Activated CD8-positive, alpha-beta memory T cell treated with anti-CD3 and anti-CD28 coated beads, Interleukin-2, amount 50 U/mL, for 1 hour (primary cell): ENCODE measurements around the gene KCTD16.

Experiments used
- DNase-seq: peaks from one replicate; pipeline ENCODE4 v3.0.0-alpha.2; 2020; ENCODE audit errors: extremely low read depth

The KCTD16 gene

GRCh38 chr5:144403817-144404420, 233.2 kb downstream of the KCTD16 start:
- DNase-seq = no peak

DNA sequence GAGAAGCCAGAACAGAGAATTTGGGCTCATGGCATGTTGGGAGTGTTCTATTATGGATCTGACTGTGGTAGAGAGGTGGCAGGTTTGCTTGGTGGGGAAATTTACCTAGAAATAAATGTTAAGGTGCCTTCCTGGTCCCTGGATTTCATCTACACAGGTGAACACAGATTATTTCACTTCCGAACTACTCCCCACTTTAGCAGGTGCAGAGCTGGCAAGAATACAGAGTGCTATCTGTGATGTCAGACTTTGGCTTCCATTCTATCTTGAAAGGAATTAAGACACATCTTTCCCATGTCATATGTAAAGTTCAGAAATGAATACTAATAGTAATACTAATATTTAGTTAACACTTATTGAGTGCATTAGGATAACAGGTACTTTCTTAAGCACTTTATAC, 234.0 kb downstream of the KCTD16 start:
- DNase-seq = no peak

GRCh38 chr5:144405991-144406390, 235.3 kb downstream of the KCTD16 start:
- DNase-seq = no peak

- no peak for DNase-seq
Observed at GRCh38 chr5:144406442-144406841, 235.8 kb downstream of the KCTD16 start.

DNA sequence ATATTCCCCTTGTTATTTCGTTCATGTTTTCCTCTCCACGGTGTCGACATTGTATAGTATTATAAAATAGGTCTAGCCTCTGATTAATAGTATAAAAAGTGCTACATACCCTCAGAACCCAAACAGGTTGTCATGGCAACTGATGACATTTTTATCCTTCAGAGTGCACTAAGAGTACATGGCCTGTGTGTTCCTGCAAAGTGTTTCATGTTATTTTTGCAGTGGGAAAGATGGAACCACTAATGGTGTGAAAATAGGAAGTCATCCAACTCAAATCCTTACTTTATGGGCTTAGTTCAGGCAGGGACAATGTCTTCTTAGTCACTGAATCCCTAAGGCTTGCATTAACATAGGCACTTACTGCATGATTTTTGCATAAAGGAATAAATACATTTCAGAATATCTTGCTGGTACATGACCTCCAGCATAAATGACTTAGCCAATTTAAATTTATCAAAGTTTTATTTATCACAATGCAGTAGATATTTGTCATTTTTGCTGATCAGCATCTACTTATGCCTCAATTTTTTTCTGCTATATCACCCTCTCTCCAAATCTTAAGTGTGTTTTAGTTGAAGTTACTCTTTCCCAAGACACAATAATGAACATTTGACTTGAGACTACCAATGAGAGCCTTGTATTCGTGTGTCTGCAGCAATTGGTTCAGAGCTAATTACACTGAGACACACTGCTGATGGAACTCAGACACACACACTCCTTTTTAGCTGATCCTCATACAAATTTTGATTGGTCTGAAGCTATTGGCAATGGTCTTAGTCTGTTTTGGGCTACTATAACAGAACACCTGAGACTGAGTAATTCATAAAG, 243.7 kb downstream of the KCTD16 start:
- no peak for DNase-seq

DNA sequence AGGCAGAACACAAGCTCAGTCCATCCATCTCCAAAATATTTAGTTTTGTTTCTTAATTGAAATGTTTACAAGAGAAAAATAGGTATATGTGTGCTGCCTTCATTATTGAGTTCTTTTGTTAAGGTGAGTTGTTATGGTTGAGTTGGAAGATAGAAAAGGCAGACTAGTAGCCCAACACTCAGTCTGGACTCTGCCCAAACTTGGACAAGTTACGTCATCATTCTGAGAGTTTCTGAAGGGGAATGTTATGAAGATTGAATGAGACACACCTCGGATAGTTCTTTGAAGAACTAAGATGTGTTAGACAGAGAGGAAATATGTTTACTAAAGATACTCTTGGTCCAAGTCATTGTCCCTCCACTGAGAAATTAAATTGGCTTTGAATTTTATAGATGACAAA, 245.5 kb downstream of the KCTD16 start:
- DNase-seq = no peak

- DNase-seq = no peak
Observed at GRCh38 chr5:144418719-144419118, 248.0 kb downstream of the KCTD16 start.

- no peak for DNase-seq
Observed at GRCh38 chr5:144421411-144421810, 250.7 kb downstream of the KCTD16 start.

DNA sequence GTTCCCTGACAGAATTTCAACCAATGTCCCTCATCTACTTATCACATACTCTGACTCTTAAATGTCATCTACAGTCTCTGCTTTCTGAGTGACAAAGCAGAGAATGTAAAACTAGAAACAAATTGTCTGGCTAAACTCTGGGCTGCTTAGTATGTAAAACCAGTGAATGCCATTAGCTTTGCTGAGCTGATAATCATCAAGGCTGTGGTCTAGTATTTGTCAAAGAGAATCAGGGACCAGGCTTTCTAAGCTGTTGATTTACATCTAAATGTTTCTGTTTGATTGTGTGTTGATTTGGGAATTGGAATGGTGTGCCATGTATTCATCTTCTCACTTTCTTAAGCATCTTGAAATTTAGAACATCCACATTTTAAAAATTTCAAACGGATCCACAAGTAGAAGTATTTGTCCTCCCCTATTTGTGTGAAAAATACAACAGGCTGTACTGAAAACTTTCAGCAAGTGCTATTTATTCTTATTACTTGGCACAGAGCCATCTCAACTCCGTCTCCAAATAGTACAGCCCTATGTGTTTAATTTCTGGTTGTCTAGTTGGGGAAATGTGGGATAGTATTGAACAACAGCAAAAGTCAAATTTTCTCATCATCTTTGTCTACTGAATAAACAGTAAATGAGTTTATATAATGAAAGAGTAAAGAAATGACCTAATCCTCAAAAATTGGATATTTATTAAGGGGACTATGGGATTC, 251.5 kb downstream of the KCTD16 start:
- DNase-seq = no peak

GRCh38 chr5:144427866-144428265, 257.2 kb downstream of the KCTD16 start:
- no peak for DNase-seq

DNA sequence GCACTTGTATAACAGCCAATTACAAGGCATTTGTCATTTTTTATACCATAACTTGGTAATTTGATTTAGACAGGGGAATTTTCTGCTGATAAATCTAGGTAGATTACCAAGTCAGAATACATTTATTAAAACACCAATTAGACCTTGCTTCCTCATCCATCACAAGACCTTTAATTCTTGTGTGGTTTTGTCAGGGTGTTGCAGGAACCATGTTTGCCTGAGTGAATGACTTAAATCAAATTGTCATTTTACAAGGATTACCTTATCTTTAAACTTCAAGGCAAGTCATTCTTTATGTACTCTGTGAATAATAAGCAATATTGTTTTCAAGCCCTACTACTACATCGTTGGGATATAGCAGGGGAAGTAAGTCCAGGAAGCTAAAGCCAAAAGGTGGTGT, 257.7 kb downstream of the KCTD16 start:
- no peak for DNase-seq

DNA sequence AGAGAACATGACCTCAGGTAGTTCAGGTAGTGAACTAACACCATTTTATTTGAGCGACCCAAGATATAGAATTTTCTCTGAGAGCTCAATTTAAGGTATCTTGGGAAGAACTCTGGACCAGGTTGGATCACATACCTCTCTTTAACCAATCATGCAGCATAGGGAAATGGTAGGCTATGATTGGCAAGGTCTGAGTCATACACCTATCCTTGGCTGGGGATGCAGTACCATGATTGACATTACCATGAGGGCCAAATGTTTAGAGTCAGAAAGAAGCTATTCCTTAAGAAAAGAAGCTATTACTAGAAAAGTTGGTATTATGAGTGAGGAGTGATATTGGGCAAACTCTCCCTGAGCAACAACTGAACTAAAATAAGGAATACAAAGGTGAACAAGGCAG, 258.7 kb downstream of the KCTD16 start:
- no peak for DNase-seq

GRCh38 chr5:144429905-144430304, 259.2 kb downstream of the KCTD16 start:
- DNase-seq = no peak

- DNase-seq = no peak
Observed at GRCh38 chr5:144433140-144433822, 262.6 kb downstream of the KCTD16 start.

DNA sequence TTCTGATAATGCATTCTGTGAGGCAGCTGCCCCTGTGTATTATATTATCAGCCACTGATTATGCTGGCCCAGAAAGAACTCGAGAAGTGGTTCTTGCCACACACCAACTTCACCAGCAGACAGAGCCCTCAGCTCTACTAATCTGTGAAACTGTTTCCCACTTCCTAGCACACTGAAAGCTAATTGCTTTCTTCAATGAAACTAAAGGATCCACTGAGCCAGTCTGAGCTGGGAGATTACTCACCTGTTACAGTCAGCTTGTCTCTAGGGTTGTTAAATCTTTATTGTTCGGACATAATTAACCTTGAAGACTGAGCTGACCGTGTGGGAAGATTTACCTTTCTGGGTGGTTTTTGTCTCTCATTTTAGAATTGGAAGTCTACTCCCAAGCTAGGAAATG, 263.2 kb downstream of the KCTD16 start:
- DNase-seq = no peak

DNA sequence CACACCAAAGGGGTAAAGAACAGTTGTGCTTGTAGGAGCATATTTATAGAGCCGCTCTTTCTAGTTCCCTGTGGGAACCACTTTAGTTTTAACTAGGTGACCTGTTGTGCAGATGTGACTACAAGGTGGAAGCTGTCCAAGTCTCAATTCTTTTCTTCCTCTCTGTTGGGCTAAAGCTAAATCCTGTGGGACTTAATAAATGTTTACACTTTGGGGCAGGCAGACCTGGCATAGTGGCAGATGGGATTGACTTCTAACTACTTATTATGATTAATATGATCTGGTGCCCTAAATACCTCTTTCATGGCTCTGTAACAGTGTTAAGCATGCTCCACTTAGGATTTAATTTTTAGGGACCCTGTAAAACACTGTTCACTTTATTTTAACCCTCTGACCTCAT, 265.3 kb downstream of the KCTD16 start:
- DNase-seq = no peak

- DNase-seq = no peak
Observed at GRCh38 chr5:144438237-144438636, 267.6 kb downstream of the KCTD16 start.

DNA sequence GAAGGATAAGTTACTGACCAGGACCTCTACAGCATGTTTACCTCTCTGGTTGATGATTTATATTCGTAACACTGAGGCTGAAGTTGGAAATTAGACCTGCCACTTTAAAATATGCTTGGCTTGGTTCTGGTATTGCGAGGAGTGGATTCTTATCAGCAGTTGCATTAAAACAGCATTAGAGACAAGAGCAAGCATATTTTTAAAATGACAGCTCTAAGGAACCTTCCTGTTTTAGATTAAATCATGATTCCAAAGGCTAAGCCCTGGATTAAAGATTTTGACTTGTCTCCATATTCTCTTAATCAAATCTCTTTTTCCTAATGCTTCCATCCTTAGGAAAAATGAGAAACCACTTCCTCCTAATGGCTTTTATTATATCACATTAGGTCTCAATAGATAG, 277.8 kb downstream of the KCTD16 start:
- DNase-seq = no peak

DNA sequence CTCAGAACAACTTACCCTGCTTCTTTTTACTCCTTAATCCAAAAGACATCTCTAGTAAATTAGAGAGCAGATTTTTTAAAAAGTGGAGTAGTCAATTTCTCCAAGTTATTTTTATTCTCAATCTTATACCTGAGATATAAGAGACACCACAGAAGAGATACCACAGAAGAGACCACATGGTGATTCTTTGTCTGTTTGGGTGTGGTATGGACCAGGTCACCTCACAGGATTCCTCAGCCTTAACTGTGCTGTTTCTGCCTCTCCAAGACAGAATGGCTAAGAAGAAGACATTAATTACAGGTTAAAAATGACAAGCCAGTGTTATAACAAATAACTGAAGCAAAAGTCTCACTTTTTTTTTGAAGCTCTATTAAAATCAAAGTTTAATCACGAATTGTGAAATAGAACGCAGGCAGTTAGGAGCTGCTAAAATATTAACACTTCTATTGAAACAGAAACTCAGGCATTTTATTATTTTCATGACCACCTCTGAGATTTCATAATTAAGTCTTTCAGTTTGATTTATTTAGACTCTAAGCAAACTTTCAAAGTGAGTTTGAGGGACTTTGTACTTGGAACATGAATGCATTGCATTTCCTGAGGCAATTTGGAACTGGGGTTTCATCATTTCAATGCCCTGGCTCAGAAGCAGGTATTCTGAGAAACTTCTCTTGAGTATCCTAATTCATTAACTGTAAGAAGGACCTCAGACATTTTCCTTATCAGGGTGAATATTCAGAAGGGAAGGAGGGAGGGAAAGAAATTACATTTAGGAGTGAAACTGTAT, 280.7 kb downstream of the KCTD16 start:
- DNase-seq = no peak

GRCh38 chr5:144453753-144454152, 283.1 kb downstream of the KCTD16 start:
- no peak for DNase-seq

- DNase-seq = no peak
Observed at GRCh38 chr5:144457160-144457559, 286.5 kb downstream of the KCTD16 start.

DNA sequence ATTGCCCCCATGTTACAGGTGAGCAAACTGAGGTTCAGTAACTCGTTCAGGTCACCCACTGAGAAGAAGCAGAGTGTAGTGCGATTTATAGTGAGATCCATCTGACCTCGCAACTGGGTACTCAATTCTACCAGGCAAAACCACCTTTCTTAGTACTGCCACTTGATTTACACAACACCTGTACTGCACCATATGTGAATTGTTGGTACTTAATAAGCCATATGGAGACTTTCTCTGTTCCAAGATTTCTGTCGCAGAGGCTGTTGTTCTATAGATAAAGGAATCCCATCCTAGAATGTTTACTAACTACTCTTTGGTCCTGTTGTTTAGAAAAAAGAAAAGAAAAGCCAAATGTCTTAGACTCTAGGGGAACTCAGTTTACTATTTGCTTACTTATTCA, 287.5 kb downstream of the KCTD16 start:
- no peak for DNase-seq
